Lower leg skin (tissue), 4 donors: Measurements from ENCODE around the gene KNSTRN. TPM values are rescaled to one million over a fixed set of nuclear protein-coding genes. Genes with fewer than 3 reads are reported as not detected.

Source experiments
- DNase-seq, 2 donors: peaks; one replicate each; pipeline ENCODE4 v3.0.0-alpha.2; 2019; ENCODE audit warnings: low spot score in 2 of 2
- H3K4me3 ChIP-seq: fragments of 200-600 bp; sonication (generic); 2 replicates; pipeline ENCODE4 v1.5.1; 2017; ENCODE audit warnings: mild to moderate bottlenecking, low read depth; ENCODE audit not compliant: poor library complexity, severe bottlenecking
- CTCF ChIP-seq, 3 donors: fragments of 450-650 bp; IDR thresholded peaks; one replicate each; pipeline ENCODE4 v1.5.1; 2016; ENCODE audit warnings: antibody characterized with exemption in 3 of 3, mild to moderate bottlenecking in 3 of 3, moderate library complexity in 2 of 3
- POLR2A ChIP-seq, 2 donors: fragments of 450-650 bp; IDR thresholded peaks; one replicate each; pipeline ENCODE4 v1.6.1; 2016 to 2017; ENCODE audit warnings: antibody characterized with exemption in 2 of 2, mild to moderate bottlenecking in 1 of 2, moderate library complexity in 1 of 2
- WGBS, 2 donors: methylation state at CpG; one replicate each; pipeline ENCODE4 v1.1.5; 2018; 5-methylcytosine and 5-hydroxymethylcytosine counted together
- intact Hi-C: fragments of 100-400 bp; cut with DNase I; formaldehyde crosslinking; loops from one replicate; pipeline ENCODE4 v1.15.0; 2023; ENCODE audit warnings: low total_unique reads
- total RNA-seq, 4 donors: library from RNA; depleted of rRNA; stranded (reverse); fragments of >200 nt; gene quantifications; one replicate each; pipeline ENCODE4 v1.1.0, GENCODE V29; 2016

KNSTRN gene
- total RNA-seq, 4 donors from 2014 or later = 7.6 to 24.8 (median 13.1) TPM

DNA sequence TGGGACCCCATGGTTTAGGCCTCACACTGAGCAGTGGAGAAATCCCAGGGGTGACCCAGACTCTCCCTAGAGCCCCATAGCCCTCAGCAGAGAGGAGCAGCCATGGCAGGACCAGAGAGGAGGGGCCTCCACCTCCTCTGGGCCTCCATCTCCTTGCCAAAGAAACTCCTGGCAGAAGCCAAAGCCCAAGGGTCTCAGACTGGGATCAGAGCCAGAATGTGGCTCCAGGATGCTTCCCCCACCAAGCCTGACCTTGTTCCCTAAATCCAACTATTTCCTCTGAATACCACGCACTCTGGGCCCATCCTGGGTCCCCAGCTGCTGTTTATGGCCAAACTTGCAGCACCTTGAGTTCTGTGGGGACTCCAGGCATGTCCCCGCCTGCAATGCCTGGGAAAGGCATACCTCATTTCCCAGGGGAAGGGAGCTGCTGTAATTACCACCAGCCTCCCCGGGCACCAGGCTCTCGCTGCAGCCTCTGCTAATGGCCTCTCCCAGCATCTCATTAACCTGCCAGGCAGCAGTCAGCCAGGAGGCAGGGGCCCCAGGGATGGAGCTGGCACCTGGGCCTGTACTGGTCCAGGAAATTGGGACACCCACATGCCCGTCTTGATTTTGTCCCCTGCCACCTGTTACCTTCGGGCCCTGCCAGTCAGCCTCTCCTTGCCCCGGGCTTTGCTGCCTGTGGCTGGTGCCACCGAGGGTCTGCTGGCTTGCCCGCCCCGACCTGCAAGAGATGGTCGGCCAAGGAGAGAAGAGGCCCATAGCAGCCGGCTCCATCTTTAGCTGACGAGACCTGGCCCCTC is 46.4 kb upstream of the KNSTRN start:
- WGBS, 2 donors = 81 to 83% methylated on average over 9 to 12 of the region's 13 CpGs
- no peak overlapping the region for H3K4me3 ChIP-seq
- no peak for DNase-seq
- TF ChIP-seq CTCF (IDR thresholded peaks at IDR 0.05) = no peak
- TF ChIP-seq POLR2A (IDR thresholded peaks at IDR 0.05) = no peak
- intact Hi-C loops = no loop called here

DNA sequence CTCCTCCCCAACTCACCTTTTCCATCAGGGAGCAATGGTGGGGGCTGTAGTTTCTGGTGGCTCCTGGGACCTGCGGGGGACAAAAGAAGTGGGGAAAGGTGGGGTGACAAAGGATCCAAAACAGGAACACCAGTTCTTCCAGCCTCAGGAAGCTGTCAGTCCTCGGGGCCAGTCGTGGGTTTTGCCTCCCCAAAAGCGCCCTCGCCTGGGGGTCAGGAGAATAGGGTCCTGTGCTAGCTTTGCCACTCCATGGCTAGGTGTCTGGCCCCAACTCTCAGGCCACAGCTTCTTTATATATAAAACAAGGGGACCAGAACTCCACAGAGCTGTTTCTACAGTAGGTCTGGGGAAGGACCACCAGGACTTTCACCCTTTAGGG is 45.8 kb upstream of the KNSTRN start:
- no peak for DNase-seq
- 66 to 76% methylated on average over 5 of the region's 5 CpGs for WGBS, 2 donors
- intact Hi-C loops = no loop called here
- H3K4me3 ChIP-seq = no peak overlapping the region
- no peak for TF ChIP-seq POLR2A (IDR thresholded peaks at IDR 0.05)
- no peak for TF ChIP-seq CTCF (IDR thresholded peaks at IDR 0.05)

DNA sequence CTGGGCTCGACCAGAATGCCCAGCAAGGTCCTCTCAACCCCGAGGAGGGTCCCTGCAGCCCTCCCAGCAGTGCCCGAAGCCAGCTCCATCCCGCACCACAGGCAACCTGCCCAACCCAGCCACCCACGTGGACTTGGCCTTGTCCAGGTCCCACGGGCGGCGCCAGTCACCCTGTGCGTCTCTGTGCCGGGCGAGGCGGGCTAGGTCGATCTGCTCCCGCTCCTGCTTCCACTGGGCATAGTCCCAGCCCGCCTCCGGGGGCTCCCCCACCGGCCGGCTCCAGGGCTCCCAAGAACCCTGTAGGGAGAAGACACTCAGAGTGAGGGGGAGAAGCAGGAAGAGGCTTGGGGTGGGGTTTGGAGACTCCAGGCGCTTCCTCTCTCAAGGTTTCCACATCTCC is 44.9 kb upstream of the KNSTRN start:
- intact Hi-C loops = no loop called here
- DNase-seq = no peak
- TF ChIP-seq CTCF (IDR thresholded peaks at IDR 0.05) (no peak), POLR2A (IDR thresholded peaks at IDR 0.05) (no peak)
- 51 to 64% methylated on average over 11 to 17 of the region's 19 CpGs for WGBS, 2 donors
- H3K4me3 ChIP-seq = no peak overlapping the region

- intact Hi-C loops = no loop called here
- no peak overlapping the region for H3K4me3 ChIP-seq
- TF ChIP-seq CTCF (IDR thresholded peaks at IDR 0.05) (no peak), POLR2A (IDR thresholded peaks at IDR 0.05) (no peak)
- WGBS, 2 donors = 58% methylated on average over 10 to 11 of the region's 11 CpGs
- DNase-seq = peak in 1 of 2 donors; percentile 92
These were observed 44.4 kb upstream of the KNSTRN start for GRCh38 chr15:40338041-40338657.

DNA sequence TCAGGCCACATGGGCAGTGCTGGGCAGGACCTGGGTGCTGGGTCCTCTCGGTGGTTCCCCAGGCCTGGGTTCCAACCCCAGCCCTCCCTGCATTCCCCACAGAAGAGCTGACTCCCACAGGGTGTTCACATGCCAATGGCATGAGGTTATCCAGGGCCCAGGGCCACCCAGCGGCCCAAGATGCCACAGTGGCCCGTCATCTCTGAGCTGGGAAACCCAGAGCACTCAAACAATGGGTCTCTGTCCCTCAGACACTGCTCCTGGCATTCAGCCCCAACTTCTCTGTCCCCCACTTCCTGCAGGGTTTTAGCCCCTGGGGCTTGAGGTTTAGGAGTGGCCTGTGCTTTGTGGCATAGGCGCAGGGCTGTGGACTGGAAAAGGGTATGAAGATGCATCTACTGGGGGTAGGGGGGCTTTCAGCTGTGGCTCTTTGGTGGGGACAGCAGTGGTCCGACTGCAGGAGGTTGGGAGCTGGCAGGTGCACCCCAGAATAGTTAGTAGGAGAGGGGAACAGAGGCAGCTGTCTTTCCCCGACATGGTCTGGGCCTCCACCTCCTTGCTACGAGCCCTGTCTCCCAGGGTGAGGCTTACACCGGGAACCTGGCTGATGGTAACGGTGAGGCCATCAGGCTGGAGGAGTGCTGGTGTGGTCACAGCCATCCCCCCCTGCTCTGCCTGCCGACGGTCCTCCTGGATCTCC is 43.5 kb upstream of the KNSTRN start:
- intact Hi-C loops = no loop called here
- no peak for TF ChIP-seq CTCF (IDR thresholded peaks at IDR 0.05)
- TF ChIP-seq POLR2A (IDR thresholded peaks at IDR 0.05) = no peak
- H3K4me3 ChIP-seq = no peak overlapping the region
- no peak for DNase-seq
- WGBS, 2 donors = 76 to 77% methylated on average over 7 to 11 of the region's 11 CpGs
